CD4-positive, alpha-beta T cell treated with Interleukin-10 for 1 hour (primary cell): ENCODE results near the gene MT3.
"Not testable (repeated sequence)": the region's sequence is repeated elsewhere in the genome, so short reads cannot be mapped to it uniquely, and the experiment has no call there.

Experiments used
- DNase-seq: peaks from one replicate; pipeline ENCODE4 v3.0.0-alpha.2; 2020

The MT3 gene

DNA sequence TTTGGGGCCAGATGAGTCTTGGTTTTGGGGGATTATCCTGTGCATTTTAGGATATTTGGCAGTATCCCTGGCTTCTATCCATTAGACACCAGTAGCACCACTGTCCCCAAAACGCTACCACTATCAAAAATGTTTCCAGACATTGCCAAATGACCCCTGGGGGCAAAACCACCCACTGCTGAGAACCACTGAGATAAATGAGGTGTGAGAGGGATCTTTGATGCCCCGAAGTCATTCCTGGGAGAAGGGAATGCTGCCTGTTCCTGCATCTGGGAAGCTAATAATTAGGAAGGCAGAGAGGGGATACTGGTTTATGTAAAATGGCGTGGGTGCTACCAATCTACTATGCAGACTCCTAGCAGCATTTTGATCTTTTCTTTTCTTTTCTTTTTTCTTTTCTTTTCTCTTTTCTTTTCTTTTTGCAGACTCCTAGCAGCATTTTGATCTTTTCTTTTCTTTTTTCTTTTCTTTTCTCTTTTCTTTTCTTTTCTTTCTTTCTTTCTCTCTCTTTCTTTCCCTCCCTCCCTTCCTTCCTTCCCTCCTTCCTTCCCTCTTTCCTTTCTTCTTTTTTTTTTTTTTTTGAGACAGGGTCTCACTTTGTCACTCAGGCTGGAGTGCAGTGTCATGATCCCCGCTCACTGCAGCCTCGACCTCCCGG is 8.8 kb upstream of the MT3 start:
- DNase-seq: no peak

DNA sequence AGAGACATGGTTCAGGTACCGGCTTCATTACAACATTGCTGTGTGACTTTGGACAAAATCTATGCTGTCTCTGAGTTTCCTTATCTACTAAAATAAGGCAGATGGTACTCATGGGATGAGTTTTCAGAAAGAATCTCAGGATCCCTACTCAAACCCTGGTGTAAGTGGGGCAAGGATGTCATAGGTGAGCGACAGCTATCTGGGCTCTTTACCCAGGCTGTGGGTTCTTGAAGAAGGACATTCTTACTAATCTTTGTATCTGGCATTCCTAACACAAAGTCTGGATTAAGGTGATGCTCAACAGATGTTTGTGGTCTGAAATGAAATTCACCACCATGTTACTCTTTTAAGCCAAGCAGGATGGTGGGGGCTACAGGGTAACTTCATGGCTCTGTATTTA is 6.4 kb upstream of the MT3 start:
- DNase-seq: not testable (repeated sequence)

GRCh38 chr16:56583351-56584168 is 5.8 kb upstream of the MT3 start:
- no peak for DNase-seq

DNA sequence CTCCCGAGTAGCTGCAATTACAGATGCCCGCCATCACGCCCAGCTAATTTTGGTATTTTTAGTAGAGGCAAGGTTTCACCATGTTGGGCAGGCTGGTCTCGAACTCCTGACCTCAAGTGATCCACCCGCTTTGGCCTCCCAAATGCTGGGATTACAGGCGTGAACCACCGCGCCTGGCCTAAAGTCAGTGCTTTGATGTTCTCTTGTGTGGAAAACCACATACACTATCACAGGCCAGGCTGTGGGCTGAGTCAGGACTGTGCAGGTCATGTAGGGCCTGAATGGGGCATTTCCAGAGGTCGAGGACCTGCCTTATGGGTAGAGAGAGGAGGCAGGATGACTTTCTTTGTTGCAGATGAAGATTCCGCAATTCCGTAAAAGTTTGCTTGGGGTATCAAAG is 5.1 kb upstream of the MT3 start:
- no peak for DNase-seq

DNA sequence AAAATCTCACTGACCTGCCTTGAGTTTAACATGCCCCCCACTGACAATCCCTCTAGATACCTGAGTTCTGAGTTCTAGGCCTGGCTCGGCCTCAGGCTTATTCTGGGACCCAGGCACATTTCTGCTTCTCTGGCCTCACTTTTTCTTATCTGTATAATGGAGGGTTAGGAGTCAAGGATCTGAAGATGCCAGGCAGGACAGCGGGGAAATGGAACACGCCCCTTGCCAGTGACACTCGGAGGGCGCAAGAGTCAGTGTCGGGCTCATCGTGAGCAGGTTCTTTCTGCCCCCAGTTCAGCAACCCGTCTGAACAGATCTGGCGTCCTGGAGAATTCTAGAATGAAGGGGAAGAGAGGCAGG is 567 bp upstream of the MT3 start:
- DNase-seq: no peak

DNA sequence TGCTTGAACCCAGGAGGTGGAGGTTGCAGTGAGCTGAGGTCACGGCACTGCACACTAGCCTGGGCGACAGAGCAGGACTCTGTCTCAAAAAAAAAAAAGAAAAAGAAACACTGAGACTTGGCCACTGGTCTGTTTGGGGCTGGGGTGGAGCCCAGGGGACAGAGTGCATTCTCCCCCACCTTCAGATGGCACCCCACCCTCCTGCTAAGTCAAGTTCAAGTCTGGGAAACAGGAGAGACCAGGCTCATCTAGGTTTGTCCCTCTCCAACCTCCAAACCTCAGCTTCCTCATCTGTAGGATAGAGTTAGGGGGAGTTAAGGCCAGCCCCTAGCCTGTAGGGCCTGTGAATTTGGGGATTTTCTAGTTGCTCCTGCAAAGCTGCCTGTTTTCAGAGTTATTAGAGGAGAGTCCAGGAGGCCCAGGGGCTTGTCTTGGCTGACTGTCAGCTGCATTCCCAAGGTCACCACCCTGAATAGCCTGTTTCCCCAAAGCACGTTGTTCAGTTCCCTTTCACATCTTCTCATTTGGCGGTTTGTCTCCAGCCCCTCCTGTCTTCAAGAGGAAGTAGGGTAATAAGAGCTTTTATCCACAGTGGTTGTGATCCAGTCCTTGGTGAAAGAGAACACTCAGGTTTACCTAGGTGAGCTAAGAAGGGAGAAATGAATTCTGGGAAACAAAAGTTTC is 2.2 kb downstream of the MT3 start:
- DNase-seq: no peak

DNA sequence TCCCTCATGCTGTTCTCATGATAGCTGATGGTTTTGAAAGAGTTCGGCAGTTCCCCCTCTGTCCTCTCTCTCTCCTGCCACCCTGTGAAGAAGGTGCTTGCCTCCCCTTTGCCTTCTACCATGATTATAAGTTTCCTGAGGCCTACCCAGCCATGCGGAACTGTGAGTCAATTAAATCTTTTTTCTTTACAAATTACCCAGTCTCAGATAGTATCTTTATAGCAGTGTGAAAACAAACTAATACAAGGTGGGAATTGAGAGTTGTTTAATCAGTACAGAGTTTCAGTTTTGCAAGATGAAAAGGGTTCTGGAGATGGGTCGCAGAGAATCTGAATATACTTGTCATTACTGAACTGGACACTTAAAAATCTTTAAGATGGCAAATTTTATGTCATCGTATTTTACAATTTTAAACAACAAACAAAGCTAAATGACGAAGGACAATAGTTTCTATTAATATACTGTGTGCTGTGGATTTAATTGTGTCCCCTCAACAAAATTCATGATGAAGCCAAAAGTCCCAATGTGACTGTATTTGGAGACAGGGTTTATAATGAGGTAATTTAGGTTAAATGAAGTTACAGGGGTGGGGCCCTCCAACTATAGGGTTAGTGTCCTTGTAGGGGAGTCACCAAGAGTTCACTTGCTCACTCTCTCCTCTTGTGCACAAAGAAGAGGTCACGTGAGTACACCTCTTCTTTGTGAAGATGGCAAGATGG is 4.4 kb downstream of the MT3 start:
- no peak for DNase-seq

GRCh38 chr16:56594292-56594619 is 4.9 kb downstream of the MT3 start:
- no peak for DNase-seq

GRCh38 chr16:56600398-56600999 is 11.2 kb downstream of the MT3 start:
- DNase-seq: peak; percentile 60

DNA sequence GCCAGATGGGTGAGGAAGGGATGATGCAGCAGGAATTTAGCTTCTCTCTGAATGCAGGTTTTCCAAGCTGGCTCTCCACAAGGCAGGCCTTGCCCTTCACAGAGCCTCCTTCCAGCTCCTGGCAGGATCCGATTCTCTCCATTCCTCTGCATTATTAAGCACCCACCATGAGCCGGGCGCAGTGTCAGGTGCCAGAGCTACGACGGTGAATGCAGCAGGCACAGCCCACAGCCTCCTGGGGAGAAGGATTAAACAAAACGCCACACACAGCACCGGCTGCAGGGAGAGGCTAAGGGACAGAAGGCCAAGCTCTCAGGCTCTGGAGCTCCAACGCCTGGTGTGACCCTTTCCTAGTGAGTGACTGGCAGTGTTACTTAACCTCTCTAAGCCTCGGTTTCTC is 12.0 kb downstream of the MT3 start:
- DNase-seq: no peak

GRCh38 chr16:56603589-56603988 is 14.3 kb downstream of the MT3 start:
- DNase-seq: no peak

DNA sequence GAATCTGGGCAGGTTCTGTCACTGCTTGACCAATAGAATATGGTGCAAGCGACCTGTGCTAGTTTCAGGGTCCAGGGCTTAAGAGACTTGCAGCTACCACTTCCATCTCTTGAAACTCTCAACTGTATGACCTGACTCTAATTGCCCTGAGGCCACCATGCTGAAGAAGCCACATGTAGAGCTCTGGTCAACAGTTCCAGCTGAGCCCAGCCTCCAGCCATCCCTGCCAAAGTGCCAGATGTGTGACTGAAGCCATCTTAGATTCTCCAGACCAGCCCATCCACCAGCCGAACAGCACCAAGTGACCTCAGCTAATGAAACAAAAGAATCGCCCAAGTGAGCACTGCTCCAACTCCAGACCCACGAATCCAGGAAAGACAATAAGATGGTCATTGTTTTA is 15.6 kb downstream of the MT3 start:
- no peak for DNase-seq

- DNase-seq: no peak
These were observed 16.1 kb downstream of the MT3 start for GRCh38 chr16:56605475-56605874.

GRCh38 chr16:56606071-56606475 is 16.7 kb downstream of the MT3 start:
- DNase-seq: no peak

DNA sequence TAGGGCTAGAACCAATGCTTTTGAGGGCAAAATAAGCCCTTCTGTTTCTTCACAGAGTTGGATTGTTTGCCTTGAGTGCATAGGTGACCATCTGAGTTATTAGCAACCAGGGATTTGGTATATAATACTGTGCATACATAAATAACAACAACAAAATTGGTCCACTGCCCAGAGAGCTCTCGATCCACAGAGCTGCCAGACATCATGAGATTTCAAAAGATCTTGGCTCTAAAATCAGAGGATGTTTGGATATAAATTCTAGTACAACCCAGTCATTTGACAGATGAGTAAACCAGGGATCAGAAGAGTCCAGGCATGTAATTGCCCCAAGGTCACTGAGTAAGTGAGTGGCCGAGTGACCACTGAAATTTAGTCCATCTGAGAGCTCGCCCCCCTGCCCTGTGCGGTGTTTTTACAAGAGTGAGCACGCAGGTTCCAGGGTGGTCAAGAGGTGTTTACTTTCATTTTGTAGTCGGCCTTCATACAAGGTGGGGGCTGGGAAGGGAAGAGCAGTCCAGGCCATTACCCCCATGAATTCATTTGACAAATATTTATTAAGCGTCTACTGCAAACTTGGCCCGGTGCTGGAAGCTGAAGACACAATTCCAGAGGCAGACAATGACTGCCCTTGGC is 17.3 kb downstream of the MT3 start:
- DNase-seq: no peak

- no peak for DNase-seq
These were observed 17.8 kb downstream of the MT3 start for GRCh38 chr16:56607109-56607618.

DNA sequence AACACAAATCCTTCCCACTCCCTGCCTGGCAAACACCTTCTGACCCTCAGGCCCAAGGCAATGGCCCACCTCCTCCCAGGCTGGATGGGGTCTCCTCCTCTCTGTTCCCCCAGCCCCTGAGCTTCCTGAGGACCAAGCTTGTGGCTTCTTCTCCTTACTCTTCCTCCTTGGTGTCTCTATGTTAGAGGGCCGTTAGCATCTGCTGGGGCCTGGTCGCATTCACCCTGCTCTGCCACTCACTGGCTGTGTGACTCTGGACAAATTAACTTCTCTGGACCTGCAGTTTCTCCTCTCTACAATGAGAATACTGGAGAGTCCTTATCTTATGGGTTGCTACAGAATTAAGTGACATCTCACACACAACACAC is 18.3 kb downstream of the MT3 start:
- DNase-seq: no peak

DNA sequence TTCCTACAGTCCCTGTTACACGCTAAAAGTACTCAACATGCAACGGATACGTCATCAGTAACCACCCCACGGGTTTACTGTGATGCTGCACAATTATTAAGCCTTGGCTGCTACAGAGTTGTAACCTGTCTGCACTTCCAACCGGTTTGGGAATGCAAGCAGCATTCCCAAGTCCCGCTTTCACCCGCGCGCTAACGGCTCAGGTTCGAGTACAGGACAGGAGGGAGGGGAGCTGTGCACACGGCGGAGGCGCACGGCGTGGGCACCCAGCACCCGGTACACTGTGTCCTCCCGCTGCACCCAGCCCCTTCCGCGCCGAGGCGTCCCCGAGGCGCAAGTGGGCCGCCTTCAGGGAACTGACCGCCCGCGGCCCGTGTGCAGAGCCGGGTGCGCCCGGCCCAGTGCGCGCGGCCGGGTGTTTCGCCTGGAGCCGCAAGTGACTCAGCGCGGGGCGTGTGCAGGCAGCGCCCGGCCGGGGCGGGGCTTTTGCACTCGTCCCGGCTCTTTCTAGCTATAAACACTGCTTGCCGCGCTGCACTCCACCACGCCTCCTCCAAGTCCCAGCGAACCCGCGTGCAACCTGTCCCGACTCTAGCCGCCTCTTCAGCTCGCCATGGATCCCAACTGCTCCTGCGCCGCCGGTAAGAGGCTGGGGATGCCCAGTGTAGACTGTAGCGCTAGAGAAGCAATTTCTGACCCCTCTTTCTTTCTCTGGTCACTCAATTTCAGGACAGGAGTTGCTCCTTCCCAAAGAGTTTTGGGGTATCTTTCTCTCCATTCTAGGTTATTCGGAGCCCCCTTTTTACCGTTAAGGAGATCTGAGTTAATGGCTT is 18.9 kb downstream of the MT3 start, which contains the start of gene MT2A:
Gene MT2A (plus strand): TSS at position 542 of the 833 bp plus-strand sequence. CDS start 72 bp downstream, at position 614.
- peak; percentile 85 for DNase-seq

- DNase-seq: no peak
These were observed 19.6 kb downstream of the MT3 start for GRCh38 chr16:56608876-56609462.

DNA sequence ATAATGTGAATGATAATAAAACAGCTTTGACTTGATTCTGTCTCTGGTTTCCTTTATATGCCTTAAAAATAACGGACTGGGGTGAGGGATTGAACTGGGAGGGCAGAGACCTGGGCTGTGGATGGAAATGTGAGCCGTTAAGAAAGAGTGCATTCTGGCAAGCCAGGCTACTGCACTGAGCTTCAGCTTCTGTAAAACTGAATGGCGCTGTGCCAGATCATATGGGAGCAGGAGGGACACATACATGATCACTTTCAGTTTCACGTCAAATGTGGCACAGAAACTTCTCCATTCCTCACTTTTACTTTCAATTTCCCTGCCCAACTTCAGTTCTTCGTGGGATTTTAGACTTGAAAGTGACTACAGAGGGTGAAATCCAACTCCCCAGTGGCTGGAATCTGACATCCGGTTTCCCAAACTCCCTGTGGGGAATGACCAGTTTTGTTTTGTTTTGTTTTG is 20.2 kb downstream of the MT3 start:
- DNase-seq: peak; percentile 78
